KMS-11 (cell line): Measurements from ENCODE around the gene CMTM2.
A peak's percentile ranks its signal among the peaks of the same experiment; 100 is the strongest.

Source experiments
- H2AFZ ChIP-seq: fragments of 200-600 bp; sonication (generic); 2 replicates; pipeline ENCODE4 v1.6.1; 2016; ENCODE audit warnings: antibody characterized with exemption, mixed run types, low read depth
- H3K27ac ChIP-seq: fragments of 200-600 bp; sonication (generic); 2 replicates; pipeline ENCODE4 v1.6.1; 2016; ENCODE audit warnings: mild to moderate bottlenecking, mixed run types
- H3K27me3 ChIP-seq: fragments of 200-600 bp; sonication (generic); 2 replicates; pipeline ENCODE4 v1.6.1; 2017; ENCODE audit warnings: mild to moderate bottlenecking, low read depth, mixed run types, moderate library complexity; ENCODE audit not compliant: insufficient read depth
- H3K36me3 ChIP-seq: fragments of 200-600 bp; sonication (generic); 2 replicates; pipeline ENCODE4 v1.6.1; 2017; ENCODE audit warnings: mild to moderate bottlenecking, mixed run types; ENCODE audit not compliant: insufficient read depth
- H3K4me1 ChIP-seq: fragments of 200-600 bp; sonication (generic); 2 replicates; pipeline ENCODE4 v1.6.1; 2016; ENCODE audit warnings: mild to moderate bottlenecking, low read depth, mixed run types; ENCODE audit not compliant: poor library complexity, severe bottlenecking
- H3K4me2 ChIP-seq: fragments of 200-600 bp; sonication (generic); 2 replicates; pipeline ENCODE4 v1.7.0; 2016; ENCODE audit warnings: mild to moderate bottlenecking, mixed run types
- H3K4me3 ChIP-seq: fragments of 200-600 bp; sonication (generic); IDR thresholded peaks from 2 replicates; pipeline ENCODE4 v1.6.1; 2017; ENCODE audit warnings: low read depth, low read length, mixed read lengths; ENCODE audit not compliant: insufficient read depth
- H3K79me2 ChIP-seq: fragments of 200-600 bp; sonication (generic); 2 replicates; pipeline ENCODE4 v1.6.1; 2016; ENCODE audit warnings: low read depth, mixed run types; ENCODE audit not compliant: insufficient read depth
- H3K9ac ChIP-seq: fragments of 200-600 bp; sonication (generic); 2 replicates; pipeline ENCODE4 v1.6.1; 2016; ENCODE audit warnings: mild to moderate bottlenecking, mixed run types
- H4K20me1 ChIP-seq: fragments of 200-600 bp; sonication (generic); 2 replicates; pipeline ENCODE4 v1.6.1; 2016; ENCODE audit warnings: mild to moderate bottlenecking, mixed run types; ENCODE audit not compliant: insufficient read depth
- TF ChIP-seq, protein P1 (sequence below): fragments of 200-600 bp; sonication (generic); conservative IDR thresholded peaks from 2 replicates; pipeline ENCODE4 v1.6.1; 2017; ENCODE audit warnings: low read depth, mild to moderate bottlenecking, antibody characterized with exemption, low read length, moderate library complexity, mixed read lengths

The CMTM2 gene

DNA sequence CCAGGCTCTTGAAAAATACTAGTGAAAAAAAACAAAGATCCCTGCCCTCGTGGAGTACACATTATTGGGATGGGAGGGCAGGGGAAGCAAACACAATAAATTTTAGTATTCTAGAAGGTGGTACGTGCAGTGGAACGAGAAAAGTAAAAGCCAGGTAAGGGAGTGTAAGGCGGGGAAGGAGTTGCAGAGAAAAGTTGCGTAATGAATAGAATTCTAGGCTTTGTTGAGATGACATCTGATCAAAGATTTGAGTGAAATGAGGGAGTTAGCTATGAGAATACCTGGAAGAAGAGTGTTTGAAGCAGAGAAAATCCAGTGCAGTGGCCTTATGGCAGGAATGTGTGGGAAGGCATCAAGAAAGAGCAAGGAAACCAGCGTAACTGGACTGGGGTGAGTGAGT, 24.8 kb upstream of the CMTM2 start:
- H4K20me1 ChIP-seq, result no peaks in the 10 kb centered on the region
- TF ChIP-seq, protein P1, sequence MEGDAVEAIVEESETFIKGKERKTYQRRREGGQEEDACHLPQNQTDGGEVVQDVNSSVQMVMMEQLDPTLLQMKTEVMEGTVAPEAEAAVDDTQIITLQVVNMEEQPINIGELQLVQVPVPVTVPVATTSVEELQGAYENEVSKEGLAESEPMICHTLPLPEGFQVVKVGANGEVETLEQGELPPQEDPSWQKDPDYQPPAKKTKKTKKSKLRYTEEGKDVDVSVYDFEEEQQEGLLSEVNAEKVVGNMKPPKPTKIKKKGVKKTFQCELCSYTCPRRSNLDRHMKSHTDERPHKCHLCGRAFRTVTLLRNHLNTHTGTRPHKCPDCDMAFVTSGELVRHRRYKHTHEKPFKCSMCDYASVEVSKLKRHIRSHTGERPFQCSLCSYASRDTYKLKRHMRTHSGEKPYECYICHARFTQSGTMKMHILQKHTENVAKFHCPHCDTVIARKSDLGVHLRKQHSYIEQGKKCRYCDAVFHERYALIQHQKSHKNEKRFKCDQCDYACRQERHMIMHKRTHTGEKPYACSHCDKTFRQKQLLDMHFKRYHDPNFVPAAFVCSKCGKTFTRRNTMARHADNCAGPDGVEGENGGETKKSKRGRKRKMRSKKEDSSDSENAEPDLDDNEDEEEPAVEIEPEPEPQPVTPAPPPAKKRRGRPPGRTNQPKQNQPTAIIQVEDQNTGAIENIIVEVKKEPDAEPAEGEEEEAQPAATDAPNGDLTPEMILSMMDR, result no peak
- H3K27me3 ChIP-seq, result no peaks in the 10 kb centered on the region
- no peak overlapping the region for H2AFZ ChIP-seq
- peaks cover 65% of the 10 kb centered on the region for H3K4me1 ChIP-seq
- H3K79me2 ChIP-seq, result peaks cover 64% of the 10 kb centered on the region
- H3K9ac ChIP-seq, result no peak overlapping the region
- H3K36me3 ChIP-seq, result no peaks in the 10 kb centered on the region
- H3K4me2 ChIP-seq, result peak overlapping the region; percentile 93; the same call in 1 of the 2 replicates
- no peak overlapping the region for H3K4me3 ChIP-seq
- H3K27ac ChIP-seq, result no peak overlapping the region

DNA sequence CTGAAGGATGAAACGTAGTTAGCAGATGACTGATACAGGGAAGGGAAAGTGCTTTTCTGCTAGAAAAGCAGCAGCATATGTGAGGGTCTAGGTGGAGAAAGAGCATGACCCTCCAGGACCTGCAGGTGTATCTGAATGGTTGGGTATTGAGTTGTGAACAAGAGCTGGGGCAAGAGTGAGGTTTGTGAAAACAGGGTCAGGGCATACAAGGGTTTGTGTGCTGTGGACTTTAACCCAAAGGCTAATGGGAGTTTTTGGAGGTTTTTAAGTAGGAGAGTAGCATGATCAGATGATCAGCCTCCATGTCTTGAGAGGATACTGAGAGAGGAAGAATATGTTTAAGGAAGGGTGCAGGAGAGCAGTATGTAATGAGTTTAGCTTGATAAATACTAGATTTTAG, 19.2 kb upstream of the CMTM2 start:
- no peaks in the 10 kb centered on the region for H3K27me3 ChIP-seq
- no peak overlapping the region for H3K9ac ChIP-seq
- H3K79me2 ChIP-seq, result peaks cover 42% of the 10 kb centered on the region
- H3K4me3 ChIP-seq, result no peak overlapping the region
- no peaks in the 10 kb centered on the region for H4K20me1 ChIP-seq
- TF ChIP-seq, protein P1, result no peak
- H3K4me2 ChIP-seq, result no peak overlapping the region
- H3K27ac ChIP-seq, result no peak overlapping the region
- H2AFZ ChIP-seq, result no peak overlapping the region
- H3K4me1 ChIP-seq, result peaks cover 25% of the 10 kb centered on the region
- H3K36me3 ChIP-seq, result no peaks in the 10 kb centered on the region

DNA sequence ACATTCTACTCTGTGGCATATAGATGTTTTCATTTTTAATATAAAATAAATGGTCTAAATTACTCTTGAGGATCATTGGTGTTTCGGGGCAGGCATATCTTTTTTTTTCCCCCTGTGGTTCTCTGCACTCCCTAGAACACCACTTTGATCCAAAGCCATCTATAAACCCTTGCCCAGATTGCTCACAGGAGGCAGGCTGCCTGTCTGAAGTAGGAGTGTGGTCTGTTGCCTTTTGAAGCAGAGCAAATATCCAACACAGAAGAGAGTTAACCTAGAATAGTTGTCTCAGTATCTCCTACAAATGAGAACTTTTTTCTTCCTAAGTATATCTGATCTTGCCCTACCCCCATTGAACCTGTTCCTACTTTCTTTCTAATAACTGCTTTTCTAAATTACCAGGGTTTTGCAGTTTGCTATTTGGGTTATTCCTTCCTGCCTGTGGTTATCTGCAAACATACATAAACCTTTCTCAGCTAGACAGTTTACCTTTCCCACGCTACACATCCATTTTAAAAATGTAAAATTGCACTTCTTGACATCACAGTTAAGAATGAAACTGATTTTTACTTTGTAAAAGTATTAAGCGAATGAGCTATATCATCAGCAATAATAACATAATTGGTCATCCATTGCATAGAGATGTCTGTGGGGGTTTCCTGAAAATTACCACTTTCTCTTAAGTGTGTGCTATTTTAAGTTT, 17.7 kb upstream of the CMTM2 start:
- Histone ChIP-seq H3K4me2 (no peak overlapping the region), H3K79me2 (peaks cover 31% of the 10 kb centered on the region), H3K36me3 (no peaks in the 10 kb centered on the region), H3K4me3 (no peak overlapping the region), H3K27ac (no peak overlapping the region), H3K9ac (no peak overlapping the region), H3K4me1 (peaks cover 11% of the 10 kb centered on the region), H4K20me1 (no peaks in the 10 kb centered on the region), H3K27me3 (no peaks in the 10 kb centered on the region), H2AFZ (no peak overlapping the region)
- TF ChIP-seq, protein P1, result no peak

DNA sequence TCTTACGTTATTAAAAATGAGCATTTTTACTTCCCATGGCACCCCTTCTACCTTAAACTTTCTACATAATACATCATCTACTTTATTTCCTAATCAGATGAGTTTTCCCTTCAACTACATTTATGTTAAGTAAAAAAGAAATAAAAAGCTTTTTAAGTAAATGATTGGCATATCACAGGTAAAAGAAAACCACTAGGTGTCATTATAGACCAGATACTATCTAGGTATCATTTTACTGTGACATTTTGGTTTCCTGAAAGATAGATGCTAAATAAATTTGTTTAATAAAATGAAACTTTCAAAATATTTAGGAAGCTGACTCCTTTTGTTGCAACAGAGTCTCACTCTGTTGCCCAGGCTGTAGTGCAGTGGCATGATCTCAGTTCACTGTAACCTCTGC, 16.9 kb upstream of the CMTM2 start:
- H3K4me2 ChIP-seq, result no peak overlapping the region
- H2AFZ ChIP-seq, result no peak overlapping the region
- peaks cover 24% of the 10 kb centered on the region for H3K79me2 ChIP-seq

More for the DNA sequence above, 16.9 kb upstream of the CMTM2 start:
- Histone ChIP-seq H3K4me1 (peaks cover 6% of the 10 kb centered on the region), H3K27ac (no peak overlapping the region), H3K27me3 (no peaks in the 10 kb centered on the region), H4K20me1 (no peaks in the 10 kb centered on the region), H3K36me3 (no peaks in the 10 kb centered on the region), H3K4me3 (no peak overlapping the region), H3K9ac (no peak overlapping the region)
- TF ChIP-seq, protein P1, result no peak
